ENCODE results near the gene TBL3.

Gene TBL3

GRCh38 chr16:1984347-1985225 is 12.7 kb downstream of the TBL3 start:
- Histone ChIP-seq H3K4me1 (ENCODE audit: control insufficient read depth, insufficient read depth, low read length) (peaks cover 7% of the 10 kb centered on the region; the same call in 1 of the 2 replicates), H3K27ac (ENCODE audit: low read length) (no peak overlapping the region), H3K36me3 (ENCODE audit: control insufficient read depth, insufficient read depth, low read length) (peaks cover 9% of the 10 kb centered on the region), H3K9me3 (ENCODE audit: control insufficient read depth, insufficient read depth, low read length) (no peaks in the 10 kb centered on the region), H3K4me3 (ENCODE audit: low read length) (peak overlapping the region; percentile 68), H3K27me3 (ENCODE audit: control insufficient read depth, insufficient read depth, low read length) (peaks cover 11% of the 10 kb centered on the region; the same call in 1 of the 2 replicates)
- no peak for DNase-seq (ENCODE audit: low read depth, low spot score)
- WGBS (ENCODE audit: insufficient coverage, insufficient read length) = no CpG with 5 or more reads among the region's 58 CpGs

DNA sequence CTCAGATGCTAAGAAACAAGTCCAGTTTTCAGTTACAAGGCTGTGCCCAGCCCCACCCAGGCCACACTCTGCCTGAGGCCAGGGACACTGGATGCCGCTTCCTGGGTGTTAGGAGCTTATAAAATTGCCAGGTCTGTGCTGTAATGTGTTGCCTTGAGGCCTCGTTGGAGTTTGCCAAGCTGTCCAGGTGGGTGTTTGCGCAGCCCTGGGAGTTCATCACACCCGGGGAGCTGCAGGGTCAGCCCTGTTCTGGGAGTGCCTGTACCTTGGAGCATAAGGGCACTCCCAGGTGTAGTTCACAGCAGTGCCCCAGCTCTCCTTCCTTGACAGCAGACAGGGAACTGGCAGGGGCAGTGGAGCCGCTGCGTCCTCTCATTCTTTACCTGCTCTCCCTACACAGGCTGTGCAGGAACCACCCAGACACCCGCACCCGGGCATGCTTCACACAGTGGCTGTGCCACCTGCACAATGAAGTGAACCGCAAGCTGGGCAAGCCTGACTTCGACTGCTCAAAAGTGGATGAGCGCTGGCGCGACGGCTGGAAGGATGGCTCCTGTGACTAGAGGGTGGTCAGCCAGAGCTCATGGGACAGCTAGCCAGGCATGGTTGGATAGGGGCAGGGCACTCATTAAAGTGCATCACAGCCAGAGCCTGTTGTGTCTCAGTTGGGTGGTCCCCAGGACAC is 13.8 kb downstream of the TBL3 start:
- Histone ChIP-seq H3K9me3 (ENCODE audit: control insufficient read depth, insufficient read depth, low read length) (no peaks in the 10 kb centered on the region), H3K4me1 (ENCODE audit: control insufficient read depth, insufficient read depth, low read length) (peaks cover 6% of the 10 kb centered on the region; the same call in 1 of the 2 replicates), H3K27me3 (ENCODE audit: control insufficient read depth, insufficient read depth, low read length) (peaks cover 10% of the 10 kb centered on the region; the same call in 1 of the 2 replicates), H3K36me3 (ENCODE audit: control insufficient read depth, insufficient read depth, low read length) (peaks cover 9% of the 10 kb centered on the region), H3K27ac (ENCODE audit: low read length) (no peak overlapping the region), H3K4me3 (ENCODE audit: low read length) (no peak overlapping the region)
- WGBS (ENCODE audit: insufficient coverage, insufficient read length) = no CpG with 5 or more reads among the region's 14 CpGs
- DNase-seq (ENCODE audit: low read depth, low spot score) = no peak

DNA sequence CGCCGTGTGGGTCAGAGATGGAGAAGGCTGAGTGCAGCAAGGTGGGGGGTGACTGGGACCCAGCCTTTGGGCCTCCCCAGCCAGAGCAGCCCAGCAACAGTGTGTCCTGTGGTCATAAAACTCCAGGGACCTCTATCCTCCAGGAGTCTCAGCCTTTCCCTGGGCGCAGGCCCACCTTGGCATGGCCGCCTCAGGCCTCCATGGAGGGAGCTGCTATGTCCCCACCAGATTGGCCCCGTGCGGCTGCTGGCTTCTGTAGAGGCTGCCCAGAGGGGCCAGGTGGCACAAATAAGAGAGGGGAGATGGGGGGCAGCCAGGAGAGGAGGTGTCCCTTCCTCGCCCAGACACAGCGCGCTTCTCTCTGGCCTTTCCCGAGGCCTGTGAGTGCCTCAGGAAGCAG is 15.3 kb downstream of the TBL3 start:
- Histone ChIP-seq H3K4me3 (ENCODE audit: low read length) (no peak overlapping the region), H3K27me3 (ENCODE audit: control insufficient read depth, insufficient read depth, low read length) (peaks cover 6% of the 10 kb centered on the region; the same call in 1 of the 2 replicates), H3K4me1 (ENCODE audit: control insufficient read depth, insufficient read depth, low read length) (peaks cover 9% of the 10 kb centered on the region), H3K27ac (ENCODE audit: low read length) (no peak overlapping the region), H3K9me3 (ENCODE audit: control insufficient read depth, insufficient read depth, low read length) (no peaks in the 10 kb centered on the region), H3K36me3 (ENCODE audit: control insufficient read depth, insufficient read depth, low read length) (peaks cover 9% of the 10 kb centered on the region)
- no peak for DNase-seq (ENCODE audit: low read depth, low spot score)
- no CpG with 5 or more reads among the region's 10 CpGs for WGBS (ENCODE audit: insufficient coverage, insufficient read length)

DNA sequence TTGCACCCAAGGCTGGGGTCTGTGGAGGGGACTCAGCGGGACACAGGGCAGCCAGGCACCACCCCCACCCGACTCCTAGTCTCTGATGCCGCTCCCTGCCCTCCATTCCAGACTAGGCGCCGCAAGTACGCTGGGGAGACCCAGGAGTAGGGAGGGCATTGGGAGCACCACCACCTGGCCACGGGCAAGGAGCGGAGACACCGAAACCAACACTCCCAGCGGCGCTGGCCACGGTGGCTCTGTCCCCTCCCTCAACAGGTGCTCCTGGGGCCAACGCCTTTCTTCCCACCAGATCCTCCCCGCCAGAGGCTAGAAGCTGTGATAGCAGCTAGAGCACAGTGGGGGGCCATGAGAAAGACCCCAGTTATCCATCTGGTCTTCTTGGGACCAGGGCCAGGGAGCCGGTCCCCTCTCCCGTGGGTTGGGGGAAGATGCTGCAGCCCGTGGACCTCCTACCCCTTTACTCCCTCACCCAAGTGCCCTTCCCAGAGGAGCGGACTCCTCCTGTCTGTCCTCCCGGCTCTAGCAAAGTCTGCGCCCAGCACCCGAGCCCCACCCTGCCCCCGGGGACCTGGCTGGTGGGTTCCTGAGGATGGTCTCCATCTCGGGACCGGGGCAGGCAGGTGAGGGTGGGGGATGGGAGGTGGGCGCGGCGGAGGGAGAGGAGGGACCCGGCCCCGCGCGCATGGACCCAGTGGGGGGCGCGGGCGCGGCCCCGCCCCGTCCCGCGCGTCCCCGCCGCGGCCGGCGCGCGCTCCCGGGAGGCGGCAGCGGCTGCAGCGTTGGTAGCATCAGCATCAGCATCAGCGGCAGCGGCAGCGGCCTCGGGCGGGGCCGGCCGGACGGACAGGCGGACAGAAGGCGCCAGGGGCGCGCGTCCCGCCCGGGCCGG is 17.6 kb downstream of the TBL3 start, which contains the start of gene SYNGR3:
Gene SYNGR3, plus strand, starts transcription at position 762 of the 892 bp plus-strand sequence. CDS start 133 bp downstream, outside the sequence.
- no peaks in the 10 kb centered on the region for H3K9me3 ChIP-seq (ENCODE audit: control insufficient read depth, insufficient read depth, low read length)
- no CpG with 5 or more reads among the region's 67 CpGs for WGBS (ENCODE audit: insufficient coverage, insufficient read length)
- no peak within 1 kb of the TSS for H3K27ac ChIP-seq (ENCODE audit: low read length)
- no peak for DNase-seq (ENCODE audit: low read depth, low spot score)
- peak within 1 kb of the TSS; percentile 63 for H3K4me3 ChIP-seq (ENCODE audit: low read length)
- peaks cover 9% of the 10 kb centered on the region for H3K4me1 ChIP-seq (ENCODE audit: control insufficient read depth, insufficient read depth, low read length)
- H3K27me3 ChIP-seq (ENCODE audit: control insufficient read depth, insufficient read depth, low read length) = peaks cover 2% of the 10 kb centered on the region; the same call in 1 of the 2 replicates
- peaks cover 9% of the 10 kb centered on the region for H3K36me3 ChIP-seq (ENCODE audit: control insufficient read depth, insufficient read depth, low read length)

GRCh38 chr16:1990101-1990350 is 18.2 kb downstream of the TBL3 start:
- DNase-seq (ENCODE audit: low read depth, low spot score) = no peak
- Histone ChIP-seq H3K9me3 (ENCODE audit: control insufficient read depth, insufficient read depth, low read length) (no peaks in the 10 kb centered on the region), H3K27me3 (ENCODE audit: control insufficient read depth, insufficient read depth, low read length) (peaks cover 2% of the 10 kb centered on the region; the same call in 1 of the 2 replicates), H3K4me1 (ENCODE audit: control insufficient read depth, insufficient read depth, low read length) (peaks cover 9% of the 10 kb centered on the region), H3K36me3 (ENCODE audit: control insufficient read depth, insufficient read depth, low read length) (peaks cover 9% of the 10 kb centered on the region), H3K27ac (ENCODE audit: low read length) (no peak overlapping the region), H3K4me3 (ENCODE audit: low read length) (peak overlapping the region; percentile 63)
- WGBS (ENCODE audit: insufficient coverage, insufficient read length) = no CpG with 5 or more reads among the region's 25 CpGs

DNA sequence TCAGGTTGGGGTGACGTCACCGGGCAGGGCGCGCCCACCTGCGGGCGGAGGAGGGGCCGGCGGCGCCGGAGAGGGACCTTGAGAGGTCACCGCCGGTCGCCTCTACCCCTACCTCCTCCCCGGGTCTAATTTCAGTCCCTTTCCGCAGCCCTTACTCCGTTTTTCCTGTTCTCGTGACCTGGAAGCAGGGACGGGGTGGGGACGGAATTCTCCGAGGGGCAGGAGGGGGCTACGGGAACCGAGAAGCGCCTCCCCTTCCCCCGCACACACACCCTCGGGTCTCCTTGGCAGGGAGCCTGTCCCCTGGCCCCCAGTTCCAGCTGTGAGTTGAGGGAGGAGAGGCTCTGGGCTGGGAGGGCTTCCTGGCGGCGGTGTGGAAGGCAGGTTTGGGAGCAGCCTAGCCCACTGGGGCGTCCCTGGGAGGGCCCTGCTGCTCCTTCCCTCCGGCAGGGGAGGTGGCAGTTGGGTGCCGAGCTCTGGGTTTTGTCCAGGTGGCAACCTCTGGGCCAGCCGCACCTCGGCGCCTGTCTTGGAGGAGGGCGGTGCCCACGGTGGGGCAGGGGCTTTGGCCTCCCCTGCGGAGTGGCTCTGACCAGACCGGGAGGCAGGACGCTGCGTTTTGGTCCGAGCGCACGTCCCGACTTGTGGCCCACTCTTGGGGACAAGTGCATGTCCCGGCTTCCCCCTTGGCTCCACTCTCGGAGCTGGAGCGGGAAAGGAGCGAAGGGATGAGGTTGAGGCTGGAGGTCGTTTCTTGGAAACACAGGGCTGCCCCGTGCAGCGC is 18.7 kb downstream of the TBL3 start:
- Histone ChIP-seq H3K9me3 (ENCODE audit: control insufficient read depth, insufficient read depth, low read length) (no peaks in the 10 kb centered on the region), H3K27me3 (ENCODE audit: control insufficient read depth, insufficient read depth, low read length) (peaks cover 2% of the 10 kb centered on the region; the same call in 1 of the 2 replicates), H3K4me1 (ENCODE audit: control insufficient read depth, insufficient read depth, low read length) (peaks cover 9% of the 10 kb centered on the region), H3K4me3 (ENCODE audit: low read length) (peak overlapping the region; percentile 63; the same call in 1 of the 2 replicates), H3K36me3 (ENCODE audit: control insufficient read depth, insufficient read depth, low read length) (peaks cover 7% of the 10 kb centered on the region), H3K27ac (ENCODE audit: low read length) (no peak overlapping the region)
- no CpG with 5 or more reads among the region's 50 CpGs for WGBS (ENCODE audit: insufficient coverage, insufficient read length)
- no peak for DNase-seq (ENCODE audit: low read depth, low spot score)

DNA sequence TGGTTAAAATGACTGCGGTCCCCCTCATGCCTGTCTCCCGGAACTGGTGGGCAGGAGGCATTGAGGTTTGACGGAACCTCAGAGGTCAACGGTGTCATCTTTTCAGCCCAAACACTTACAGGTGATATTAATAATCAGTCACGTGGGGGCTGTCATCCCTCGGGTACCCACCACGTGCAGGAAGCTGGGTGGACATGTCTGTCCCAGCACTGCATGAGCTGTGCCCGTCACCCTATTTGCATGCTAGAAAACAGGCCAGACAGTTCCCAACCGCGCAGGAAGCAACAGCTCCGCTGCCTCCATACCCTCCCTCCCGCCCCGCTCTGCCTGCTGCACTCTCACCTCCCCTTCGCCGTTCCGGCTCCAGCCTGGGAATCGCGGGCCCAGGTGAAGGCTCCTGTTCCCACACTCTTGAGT is 19.3 kb downstream of the TBL3 start:
- Histone ChIP-seq H3K36me3 (ENCODE audit: control insufficient read depth, insufficient read depth, low read length) (peaks cover 2% of the 10 kb centered on the region), H3K4me3 (ENCODE audit: low read length) (no peak overlapping the region; the same call in 1 of the 2 replicates), H3K27me3 (ENCODE audit: control insufficient read depth, insufficient read depth, low read length) (peaks cover 2% of the 10 kb centered on the region; the same call in 1 of the 2 replicates), H3K27ac (ENCODE audit: low read length) (no peak overlapping the region), H3K4me1 (ENCODE audit: control insufficient read depth, insufficient read depth, low read length) (peaks cover 9% of the 10 kb centered on the region), H3K9me3 (ENCODE audit: control insufficient read depth, insufficient read depth, low read length) (no peaks in the 10 kb centered on the region)
- no peak for DNase-seq (ENCODE audit: low read depth, low spot score)
- no CpG with 5 or more reads among the region's 18 CpGs for WGBS (ENCODE audit: insufficient coverage, insufficient read length)

- no peak for DNase-seq (ENCODE audit: low read depth, low spot score)
- Histone ChIP-seq H3K4me1 (ENCODE audit: control insufficient read depth, insufficient read depth, low read length) (peaks cover 9% of the 10 kb centered on the region), H3K9me3 (ENCODE audit: control insufficient read depth, insufficient read depth, low read length) (no peaks in the 10 kb centered on the region), H3K4me3 (ENCODE audit: low read length) (peak overlapping the region; percentile 18; the same call in 1 of the 2 replicates), H3K27ac (ENCODE audit: low read length) (no peak overlapping the region), H3K36me3 (ENCODE audit: control insufficient read depth, insufficient read depth, low read length) (no peaks in the 10 kb centered on the region; the same call in 1 of the 2 replicates), H3K27me3 (ENCODE audit: control insufficient read depth, insufficient read depth, low read length) (peaks cover 2% of the 10 kb centered on the region; the same call in 1 of the 2 replicates)
- no CpG with 5 or more reads among the region's 22 CpGs for WGBS (ENCODE audit: insufficient coverage, insufficient read length)
Measured at GRCh38 chr16:1991588-1991947, 19.7 kb downstream of the TBL3 start.

GRCh38 chr16:1991948-1992703 is 20.3 kb downstream of the TBL3 start:
- Histone ChIP-seq H3K27ac (ENCODE audit: low read length) (no peak overlapping the region), H3K4me1 (ENCODE audit: control insufficient read depth, insufficient read depth, low read length) (peaks cover 9% of the 10 kb centered on the region), H3K4me3 (ENCODE audit: low read length) (peak overlapping the region; percentile 35; the same call in 1 of the 2 replicates), H3K27me3 (ENCODE audit: control insufficient read depth, insufficient read depth, low read length) (peaks cover 2% of the 10 kb centered on the region; the same call in 1 of the 2 replicates), H3K9me3 (ENCODE audit: control insufficient read depth, insufficient read depth, low read length) (no peaks in the 10 kb centered on the region), H3K36me3 (ENCODE audit: control insufficient read depth, insufficient read depth, low read length) (no peaks in the 10 kb centered on the region; the same call in 1 of the 2 replicates)
- no CpG with 5 or more reads among the region's 96 CpGs for WGBS (ENCODE audit: insufficient coverage, insufficient read length)
- DNase-seq (ENCODE audit: low read depth, low spot score) = no peak
